ENCODE results near the gene MAL. TPM values are rescaled to one million over a fixed set of nuclear protein-coding genes. Genes with fewer than 3 reads are reported as not detected.

Gene MAL
- total and polyA plus RNA-seq, 2 experiments from 2014 or later: 0.24 to 0.31 TPM

DNA sequence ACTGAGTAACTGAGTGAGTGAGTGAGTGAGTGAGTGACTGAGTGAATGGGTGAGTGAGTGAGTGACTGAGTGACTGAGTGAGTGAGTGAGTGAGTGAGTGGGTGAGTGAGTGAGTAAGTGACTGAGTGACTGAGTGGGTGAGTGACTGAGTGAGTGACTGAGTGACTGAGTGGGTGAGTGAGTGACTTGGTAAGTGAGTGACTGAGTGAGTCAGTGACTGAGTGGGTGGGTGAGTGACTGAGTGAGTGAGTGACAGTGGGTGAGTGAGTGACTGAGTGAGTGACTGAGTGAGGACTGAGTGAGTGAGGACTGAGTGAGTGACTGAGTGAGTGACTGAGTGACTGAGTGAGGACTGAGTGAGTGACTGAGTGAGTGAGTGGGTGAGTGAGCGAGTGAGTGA lies 13.9 kb downstream of the MAL start:
- H3F3A ChIP-seq (replicated peaks; ENCODE audit: low read depth): no peaks in the 10 kb centered on the region
- H3K4me1 Mint-ChIP-seq: peaks cover 14% of the 10 kb centered on the region
- H3K4me1 ChIP-seq (ENCODE audit: insufficient read depth): no peaks in the 10 kb centered on the region
- H3K4me3 ChIP-seq: no peak overlapping the region
- H3K27me3 ChIP-seq (ENCODE audit: insufficient read depth): no peaks in the 10 kb centered on the region; the same call in 1 of the 2 replicates
- DNase-seq (ENCODE audit: low spot score): no peak
- H3K9me3 Mint-ChIP-seq: peaks cover 11% of the 10 kb centered on the region
- no peak overlapping the region for H2AFZ ChIP-seq
- TF ChIP-seq, protein P1, sequence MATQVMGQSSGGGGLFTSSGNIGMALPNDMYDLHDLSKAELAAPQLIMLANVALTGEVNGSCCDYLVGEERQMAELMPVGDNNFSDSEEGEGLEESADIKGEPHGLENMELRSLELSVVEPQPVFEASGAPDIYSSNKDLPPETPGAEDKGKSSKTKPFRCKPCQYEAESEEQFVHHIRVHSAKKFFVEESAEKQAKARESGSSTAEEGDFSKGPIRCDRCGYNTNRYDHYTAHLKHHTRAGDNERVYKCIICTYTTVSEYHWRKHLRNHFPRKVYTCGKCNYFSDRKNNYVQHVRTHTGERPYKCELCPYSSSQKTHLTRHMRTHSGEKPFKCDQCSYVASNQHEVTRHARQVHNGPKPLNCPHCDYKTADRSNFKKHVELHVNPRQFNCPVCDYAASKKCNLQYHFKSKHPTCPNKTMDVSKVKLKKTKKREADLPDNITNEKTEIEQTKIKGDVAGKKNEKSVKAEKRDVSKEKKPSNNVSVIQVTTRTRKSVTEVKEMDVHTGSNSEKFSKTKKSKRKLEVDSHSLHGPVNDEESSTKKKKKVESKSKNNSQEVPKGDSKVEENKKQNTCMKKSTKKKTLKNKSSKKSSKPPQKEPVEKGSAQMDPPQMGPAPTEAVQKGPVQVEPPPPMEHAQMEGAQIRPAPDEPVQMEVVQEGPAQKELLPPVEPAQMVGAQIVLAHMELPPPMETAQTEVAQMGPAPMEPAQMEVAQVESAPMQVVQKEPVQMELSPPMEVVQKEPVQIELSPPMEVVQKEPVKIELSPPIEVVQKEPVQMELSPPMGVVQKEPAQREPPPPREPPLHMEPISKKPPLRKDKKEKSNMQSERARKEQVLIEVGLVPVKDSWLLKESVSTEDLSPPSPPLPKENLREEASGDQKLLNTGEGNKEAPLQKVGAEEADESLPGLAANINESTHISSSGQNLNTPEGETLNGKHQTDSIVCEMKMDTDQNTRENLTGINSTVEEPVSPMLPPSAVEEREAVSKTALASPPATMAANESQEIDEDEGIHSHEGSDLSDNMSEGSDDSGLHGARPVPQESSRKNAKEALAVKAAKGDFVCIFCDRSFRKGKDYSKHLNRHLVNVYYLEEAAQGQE (IDR thresholded peaks at IDR 0.05; ENCODE audit: unreplicated experiment): no peak
- TF ChIP-seq POLR2AphosphoS5 (IDR thresholded peaks at IDR 0.05; ENCODE audit: low read depth) (no peak), CREB1 (CRISPR knock-in tag; IDR thresholded peaks at IDR 0.05; ENCODE audit: low read depth) (no peak), STAT1 (IDR thresholded peaks at IDR 0.05; ENCODE audit: unreplicated experiment) (no peak), ZNF331 (CRISPR knock-in tag; IDR thresholded peaks at IDR 0.05; ENCODE audit: low read depth) (no peak)
- TF ChIP-seq, protein P2, sequence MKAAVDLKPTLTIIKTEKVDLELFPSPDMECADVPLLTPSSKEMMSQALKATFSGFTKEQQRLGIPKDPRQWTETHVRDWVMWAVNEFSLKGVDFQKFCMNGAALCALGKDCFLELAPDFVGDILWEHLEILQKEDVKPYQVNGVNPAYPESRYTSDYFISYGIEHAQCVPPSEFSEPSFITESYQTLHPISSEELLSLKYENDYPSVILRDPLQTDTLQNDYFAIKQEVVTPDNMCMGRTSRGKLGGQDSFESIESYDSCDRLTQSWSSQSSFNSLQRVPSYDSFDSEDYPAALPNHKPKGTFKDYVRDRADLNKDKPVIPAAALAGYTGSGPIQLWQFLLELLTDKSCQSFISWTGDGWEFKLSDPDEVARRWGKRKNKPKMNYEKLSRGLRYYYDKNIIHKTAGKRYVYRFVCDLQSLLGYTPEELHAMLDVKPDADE (IDR thresholded peaks at IDR 0.05): no peak
- H3K27me3 Mint-ChIP-seq (ENCODE audit: insufficient read depth, low read depth, poor library complexity): peaks cover 20% of the 10 kb centered on the region
- ATAC-seq: no peak
- no peak overlapping the region for H3K27ac ChIP-seq (ENCODE audit: low read depth)
- no peaks in the 10 kb centered on the region for H4K20me1 ChIP-seq (replicated peaks; ENCODE audit: insufficient read depth)
- H3K36me3 ChIP-seq (ENCODE audit: insufficient read depth): no peaks in the 10 kb centered on the region
- no peaks in the 10 kb centered on the region for H3K79me2 ChIP-seq (replicated peaks; ENCODE audit: insufficient read depth)
- no peak overlapping the region for H3K4me3 Mint-ChIP-seq
- no peak overlapping the region for H3K27ac Mint-ChIP-seq
- H3K4me2 ChIP-seq: no peak overlapping the region
- H3K36me3 Mint-ChIP-seq (ENCODE audit: low read depth): peaks cover 11% of the 10 kb centered on the region; the same call in 1 of the 3 replicates
- H3K9me2 ChIP-seq (ENCODE audit: insufficient read depth): no peaks in the 10 kb centered on the region

DNA sequence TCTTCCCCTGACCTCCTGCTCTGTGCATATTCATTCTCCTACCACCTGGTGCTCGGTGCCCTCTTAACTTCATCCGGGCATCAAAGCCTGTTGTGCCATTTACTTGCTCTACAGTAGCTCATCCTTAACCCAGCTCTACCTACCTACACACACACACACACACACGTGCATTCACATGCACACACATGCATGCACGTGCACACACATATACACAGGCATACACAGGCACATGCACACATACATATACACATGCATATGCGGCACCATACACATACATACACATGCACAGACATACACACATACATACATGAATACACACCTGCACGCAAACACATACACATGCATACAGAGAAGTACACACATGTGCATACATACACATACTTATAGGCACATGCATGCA lies 14.5 kb downstream of the MAL start:
- Mint-ChIP-seq H3K27ac (no peak overlapping the region), H3K9me3 (peaks cover 11% of the 10 kb centered on the region), H3K4me1 (peaks cover 14% of the 10 kb centered on the region), H3K27me3 (ENCODE audit: insufficient read depth, low read depth, poor library complexity) (peaks cover 21% of the 10 kb centered on the region), H3K4me3 (no peak overlapping the region), H3K36me3 (ENCODE audit: low read depth) (peaks cover 11% of the 10 kb centered on the region; the same call in 1 of the 3 replicates)
- H4K20me1 ChIP-seq (replicated peaks; ENCODE audit: insufficient read depth): no peaks in the 10 kb centered on the region
- no peak overlapping the region for H3K4me2 ChIP-seq
- H3K9me2 ChIP-seq (ENCODE audit: insufficient read depth): no peaks in the 10 kb centered on the region
- no peak for DNase-seq (ENCODE audit: low spot score)
- no peaks in the 10 kb centered on the region for H3K36me3 ChIP-seq (ENCODE audit: insufficient read depth)
- no peak overlapping the region for H3K27ac ChIP-seq (ENCODE audit: low read depth)
- H3K4me1 ChIP-seq (ENCODE audit: insufficient read depth): no peaks in the 10 kb centered on the region
- no peaks in the 10 kb centered on the region for H3F3A ChIP-seq (replicated peaks; ENCODE audit: low read depth)
- no peaks in the 10 kb centered on the region for H3K79me2 ChIP-seq (replicated peaks; ENCODE audit: insufficient read depth)
- no peak overlapping the region for H2AFZ ChIP-seq
- no peak overlapping the region for H3K4me3 ChIP-seq
- no peaks in the 10 kb centered on the region; the same call in 1 of the 2 replicates for H3K27me3 ChIP-seq (ENCODE audit: insufficient read depth)
- ATAC-seq: no peak
- TF ChIP-seq EZH2phosphoT487 (IDR thresholded peaks at IDR 0.05; ENCODE audit: unreplicated experiment) (no peak), POLR2AphosphoS5 (IDR thresholded peaks at IDR 0.05; ENCODE audit: low read depth) (no peak), STAT1 (IDR thresholded peaks at IDR 0.05; ENCODE audit: unreplicated experiment) (no peak)
- TF ChIP-seq, protein P2 (IDR thresholded peaks at IDR 0.05): no peak
- TF ChIP-seq, protein P3, sequence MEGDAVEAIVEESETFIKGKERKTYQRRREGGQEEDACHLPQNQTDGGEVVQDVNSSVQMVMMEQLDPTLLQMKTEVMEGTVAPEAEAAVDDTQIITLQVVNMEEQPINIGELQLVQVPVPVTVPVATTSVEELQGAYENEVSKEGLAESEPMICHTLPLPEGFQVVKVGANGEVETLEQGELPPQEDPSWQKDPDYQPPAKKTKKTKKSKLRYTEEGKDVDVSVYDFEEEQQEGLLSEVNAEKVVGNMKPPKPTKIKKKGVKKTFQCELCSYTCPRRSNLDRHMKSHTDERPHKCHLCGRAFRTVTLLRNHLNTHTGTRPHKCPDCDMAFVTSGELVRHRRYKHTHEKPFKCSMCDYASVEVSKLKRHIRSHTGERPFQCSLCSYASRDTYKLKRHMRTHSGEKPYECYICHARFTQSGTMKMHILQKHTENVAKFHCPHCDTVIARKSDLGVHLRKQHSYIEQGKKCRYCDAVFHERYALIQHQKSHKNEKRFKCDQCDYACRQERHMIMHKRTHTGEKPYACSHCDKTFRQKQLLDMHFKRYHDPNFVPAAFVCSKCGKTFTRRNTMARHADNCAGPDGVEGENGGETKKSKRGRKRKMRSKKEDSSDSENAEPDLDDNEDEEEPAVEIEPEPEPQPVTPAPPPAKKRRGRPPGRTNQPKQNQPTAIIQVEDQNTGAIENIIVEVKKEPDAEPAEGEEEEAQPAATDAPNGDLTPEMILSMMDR (conservative IDR thresholded peaks at IDR 0.05; ENCODE audit: low read depth in 2 of 2): no peak
